ENCODE results near the gene ZFHX2. TPM values are rescaled to one million over a fixed set of nuclear protein-coding genes. Genes with fewer than 3 reads are reported as not detected.

The ZFHX2 gene
- total and polyA plus RNA-seq, 2 of the 13 experiments (the other 11 are each of a cell fraction or from before 2014, with no cell fraction given), result 0.17 to 0.44 TPM

DNA sequence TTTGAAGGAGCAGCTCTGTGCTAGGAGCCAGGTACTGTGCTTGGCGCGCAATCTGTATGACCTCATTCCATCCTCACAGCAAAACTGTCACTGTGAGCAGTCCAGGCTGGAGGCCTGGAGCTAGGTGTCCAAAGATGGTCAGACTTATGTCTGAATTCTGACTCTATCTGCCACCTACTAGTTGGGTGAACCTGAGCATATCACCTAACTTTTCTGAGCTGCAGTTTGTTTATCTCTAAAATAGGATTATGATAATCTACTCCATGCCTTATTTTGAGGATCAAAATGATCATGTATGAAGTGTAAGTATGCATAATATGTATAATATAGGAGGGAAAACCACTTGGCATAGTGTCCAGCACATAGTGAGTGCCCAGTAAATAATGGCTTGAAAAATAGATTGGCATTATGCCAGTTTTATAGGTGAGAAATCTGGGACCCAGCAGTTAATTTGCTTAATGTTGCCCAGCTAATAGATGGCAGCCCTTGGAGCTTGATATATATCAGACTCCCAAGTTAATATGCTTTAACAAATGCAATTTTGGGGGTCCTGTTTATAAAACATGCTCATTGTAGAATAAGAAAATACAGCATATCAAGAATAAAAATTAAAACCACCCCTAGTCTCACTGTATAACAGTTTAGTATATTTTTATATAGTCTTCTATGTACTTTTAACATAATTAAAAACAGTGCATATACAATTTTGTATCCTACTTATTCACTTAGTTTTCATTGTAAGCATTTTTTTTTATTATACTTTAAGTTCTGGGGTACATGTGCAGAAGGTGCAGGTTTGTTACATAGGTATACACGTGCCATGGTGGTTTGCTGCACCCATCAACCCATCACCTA, 31.6 kb upstream of the ZFHX2 start (continued):
- TF ChIP-seq, protein P1, sequence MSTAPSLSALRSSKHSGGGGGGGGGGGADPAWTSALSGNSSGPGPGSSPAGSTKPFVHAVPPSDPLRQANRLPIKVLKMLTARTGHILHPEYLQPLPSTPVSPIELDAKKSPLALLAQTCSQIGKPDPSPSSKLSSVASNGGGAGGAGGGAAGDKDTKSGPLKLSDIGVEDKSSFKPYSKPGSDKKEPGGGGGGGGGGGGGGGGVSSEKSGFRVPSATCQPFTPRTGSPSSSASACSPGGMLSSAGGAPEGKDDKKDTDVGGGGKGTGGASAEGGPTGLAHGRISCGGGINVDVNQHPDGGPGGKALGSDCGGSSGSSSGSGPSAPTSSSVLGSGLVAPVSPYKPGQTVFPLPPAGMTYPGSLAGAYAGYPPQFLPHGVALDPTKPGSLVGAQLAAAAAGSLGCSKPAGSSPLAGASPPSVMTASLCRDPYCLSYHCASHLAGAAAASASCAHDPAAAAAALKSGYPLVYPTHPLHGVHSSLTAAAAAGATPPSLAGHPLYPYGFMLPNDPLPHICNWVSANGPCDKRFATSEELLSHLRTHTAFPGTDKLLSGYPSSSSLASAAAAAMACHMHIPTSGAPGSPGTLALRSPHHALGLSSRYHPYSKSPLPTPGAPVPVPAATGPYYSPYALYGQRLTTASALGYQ (CRISPR knock-in tag; IDR thresholded peaks at IDR 0.05), result no peak
- TF ChIP-seq, protein P2, sequence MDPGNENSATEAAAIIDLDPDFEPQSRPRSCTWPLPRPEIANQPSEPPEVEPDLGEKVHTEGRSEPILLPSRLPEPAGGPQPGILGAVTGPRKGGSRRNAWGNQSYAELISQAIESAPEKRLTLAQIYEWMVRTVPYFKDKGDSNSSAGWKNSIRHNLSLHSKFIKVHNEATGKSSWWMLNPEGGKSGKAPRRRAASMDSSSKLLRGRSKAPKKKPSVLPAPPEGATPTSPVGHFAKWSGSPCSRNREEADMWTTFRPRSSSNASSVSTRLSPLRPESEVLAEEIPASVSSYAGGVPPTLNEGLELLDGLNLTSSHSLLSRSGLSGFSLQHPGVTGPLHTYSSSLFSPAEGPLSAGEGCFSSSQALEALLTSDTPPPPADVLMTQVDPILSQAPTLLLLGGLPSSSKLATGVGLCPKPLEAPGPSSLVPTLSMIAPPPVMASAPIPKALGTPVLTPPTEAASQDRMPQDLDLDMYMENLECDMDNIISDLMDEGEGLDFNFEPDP (CRISPR knock-in tag; conservative IDR thresholded peaks at IDR 0.05), result no peak
- TF ChIP-seq ZNF75D (CRISPR knock-in tag; IDR thresholded peaks at IDR 0.05; ENCODE audit: borderline replicate concordance), result no peak
- no peak for TF ChIP-seq ATAD3A (CRISPR knock-in tag; IDR thresholded peaks at IDR 0.05)
- TF ChIP-seq SNAPC2 (CRISPR knock-in tag; IDR thresholded peaks at IDR 0.05), result no peak
- TF ChIP-seq, protein P3, sequence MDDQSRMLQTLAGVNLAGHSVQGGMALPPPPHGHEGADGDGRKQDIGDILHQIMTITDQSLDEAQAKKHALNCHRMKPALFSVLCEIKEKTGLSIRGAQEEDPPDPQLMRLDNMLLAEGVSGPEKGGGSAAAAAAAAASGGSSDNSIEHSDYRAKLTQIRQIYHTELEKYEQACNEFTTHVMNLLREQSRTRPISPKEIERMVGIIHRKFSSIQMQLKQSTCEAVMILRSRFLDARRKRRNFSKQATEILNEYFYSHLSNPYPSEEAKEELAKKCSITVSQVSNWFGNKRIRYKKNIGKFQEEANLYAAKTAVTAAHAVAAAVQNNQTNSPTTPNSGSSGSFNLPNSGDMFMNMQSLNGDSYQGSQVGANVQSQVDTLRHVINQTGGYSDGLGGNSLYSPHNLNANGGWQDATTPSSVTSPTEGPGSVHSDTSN (CRISPR knock-in tag; IDR thresholded peaks at IDR 0.05; ENCODE audit: borderline replicate concordance), result no peak; the same call in 1 of the 2 replicates
- TF ChIP-seq ZNF333 (CRISPR knock-in tag; IDR thresholded peaks at IDR 0.05; ENCODE audit: borderline replicate concordance), result no peak
- TF ChIP-seq CREBL2 (CRISPR knock-in tag; IDR thresholded peaks at IDR 0.05; ENCODE audit: borderline replicate concordance), result no peak
- peak; percentile 28 for TF ChIP-seq HNRNPK (IDR thresholded peaks at IDR 0.05; ENCODE audit: low read depth, low read length, poor library complexity, severe bottlenecking)
- TF ChIP-seq MTF1 (CRISPR knock-in tag; IDR thresholded peaks at IDR 0.05), result no peak; the same call in 1 of the 2 replicates
- 0 out of 2 replicates have a peak, but pooled peaks have one; percentile 58 for TF ChIP-seq TRAFD1 (CRISPR knock-in tag; IDR thresholded peaks at IDR 0.05; ENCODE audit: borderline replicate concordance)
- no peak for TF ChIP-seq ZBTB42 (CRISPR knock-in tag; IDR thresholded peaks at IDR 0.05)
- TF ChIP-seq, protein P4, sequence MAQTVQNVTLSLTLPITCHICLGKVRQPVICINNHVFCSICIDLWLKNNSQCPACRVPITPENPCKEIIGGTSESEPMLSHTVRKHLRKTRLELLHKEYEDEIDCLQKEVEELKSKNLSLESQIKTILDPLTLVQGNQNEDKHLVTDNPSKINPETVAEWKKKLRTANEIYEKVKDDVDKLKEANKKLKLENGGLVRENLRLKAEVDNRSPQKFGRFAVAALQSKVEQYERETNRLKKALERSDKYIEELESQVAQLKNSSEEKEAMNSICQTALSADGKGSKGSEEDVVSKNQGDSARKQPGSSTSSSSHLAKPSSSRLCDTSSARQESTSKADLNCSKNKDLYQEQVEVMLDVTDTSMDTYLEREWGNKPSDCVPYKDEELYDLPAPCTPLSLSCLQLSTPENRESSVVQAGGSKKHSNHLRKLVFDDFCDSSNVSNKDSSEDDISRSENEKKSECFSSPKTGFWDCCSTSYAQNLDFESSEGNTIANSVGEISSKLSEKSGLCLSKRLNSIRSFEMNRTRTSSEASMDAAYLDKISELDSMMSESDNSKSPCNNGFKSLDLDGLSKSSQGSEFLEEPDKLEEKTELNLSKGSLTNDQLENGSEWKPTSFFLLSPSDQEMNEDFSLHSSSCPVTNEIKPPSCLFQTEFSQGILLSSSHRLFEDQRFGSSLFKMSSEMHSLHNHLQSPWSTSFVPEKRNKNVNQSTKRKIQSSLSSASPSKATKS (CRISPR knock-in tag; IDR thresholded peaks at IDR 0.05), result no peak
- TF ChIP-seq, protein P5, sequence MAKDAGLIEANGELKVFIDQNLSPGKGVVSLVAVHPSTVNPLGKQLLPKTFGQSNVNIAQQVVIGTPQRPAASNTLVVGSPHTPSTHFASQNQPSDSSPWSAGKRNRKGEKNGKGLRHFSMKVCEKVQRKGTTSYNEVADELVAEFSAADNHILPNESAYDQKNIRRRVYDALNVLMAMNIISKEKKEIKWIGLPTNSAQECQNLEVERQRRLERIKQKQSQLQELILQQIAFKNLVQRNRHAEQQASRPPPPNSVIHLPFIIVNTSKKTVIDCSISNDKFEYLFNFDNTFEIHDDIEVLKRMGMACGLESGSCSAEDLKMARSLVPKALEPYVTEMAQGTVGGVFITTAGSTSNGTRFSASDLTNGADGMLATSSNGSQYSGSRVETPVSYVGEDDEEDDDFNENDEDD (CRISPR knock-in tag; IDR thresholded peaks at IDR 0.05; ENCODE audit: borderline replicate concordance), result peak; percentile 29; the same call in 1 of the 2 replicates
- TF ChIP-seq MBD4 (IDR thresholded peaks at IDR 0.05; ENCODE audit: borderline replicate concordance, low read length), result peak; percentile 92
- 0 out of 2 replicates have a peak, but pooled peaks have one; percentile 17 for TF ChIP-seq ZNF337 (CRISPR knock-in tag; IDR thresholded peaks at IDR 0.05; ENCODE audit: borderline replicate concordance, low read depth)

Measured in HepG2 (cell line).